HG02943 (cell line): ENCODE measurements around the gene RIPK4.

Experiments
- ATAC-seq: cut with Tn5 transposase; IDR thresholded peaks from one replicate; pipeline ENCODE4 v1.9.1; 2021; ENCODE audit warnings: mild to moderate bottlenecking, low read depth, moderate library complexity; ENCODE audit not compliant: unreplicated experiment

RIPK4 gene

GRCh38 chr21:41755934-41756773 lies 10.7 kb downstream of the RIPK4 start:
- no peak for ATAC-seq

- no peak for ATAC-seq
Observed at GRCh38 chr21:41755258-41755933, 11.5 kb downstream of the RIPK4 start.

- no peak for ATAC-seq
Observed at GRCh38 chr21:41754479-41754891, 12.4 kb downstream of the RIPK4 start.

GRCh38 chr21:41753006-41753898 lies 13.6 kb downstream of the RIPK4 start:
- ATAC-seq = no peak

- ATAC-seq = no peak
Observed at GRCh38 chr21:41752231-41752681, 14.6 kb downstream of the RIPK4 start.

GRCh38 chr21:41751611-41752011 lies 15.2 kb downstream of the RIPK4 start:
- ATAC-seq = no peak

- no peak for ATAC-seq
Observed at GRCh38 chr21:41750532-41751151, 16.2 kb downstream of the RIPK4 start.

GRCh38 chr21:41750051-41750450 lies 16.8 kb downstream of the RIPK4 start:
- ATAC-seq = no peak

- no peak for ATAC-seq
Observed at GRCh38 chr21:41749286-41749685, 17.6 kb downstream of the RIPK4 start.

- no peak for ATAC-seq
Observed at GRCh38 chr21:41747943-41748738, 18.7 kb downstream of the RIPK4 start.

GRCh38 chr21:41746744-41747006 lies 20.2 kb downstream of the RIPK4 start:
- ATAC-seq = no peak

GRCh38 chr21:41745971-41746743 lies 20.7 kb downstream of the RIPK4 start:
- ATAC-seq = no peak

- no peak for ATAC-seq
Observed at GRCh38 chr21:41745026-41745820, 21.6 kb downstream of the RIPK4 start.

GRCh38 chr21:41744028-41744930 lies 22.6 kb downstream of the RIPK4 start:
- no peak for ATAC-seq

GRCh38 chr21:41743321-41744027 lies 23.4 kb downstream of the RIPK4 start:
- no peak for ATAC-seq

GRCh38 chr21:41742073-41742875 lies 24.6 kb downstream of the RIPK4 start:
- ATAC-seq = no peak
